Sigmoid colon (tissue), 4 donors: ENCODE data around the gene C16orf87.

Experiments
- CTCF ChIP-seq, 4 experiments: fragments of 450-650 bp in 3 of 4; fragments of 200-600 bp in 1 of 4; IDR thresholded peaks; one replicate each; pipeline ENCODE4 v1.5.1; 2016 to 2019; ENCODE audit warnings: antibody characterized with exemption in 4 of 4, mild to moderate bottlenecking in 3 of 4, moderate library complexity in 2 of 4
- EP300 ChIP-seq, 4 donors: sonication (generic); formaldehyde crosslinking; IDR thresholded peaks; one replicate each; pipeline ENCODE4 v1.6.1; 2017; ENCODE audit warnings: antibody characterized with exemption in 4 of 4
- POLR2A ChIP-seq, 2 donors: fragments of 450-650 bp; IDR thresholded peaks; one replicate each; pipeline ENCODE4 v1.6.1; 2016; ENCODE audit warnings: antibody characterized with exemption in 2 of 2, mild to moderate bottlenecking in 2 of 2, moderate library complexity in 2 of 2
- POLR2AphosphoS5 ChIP-seq, 4 donors: sonication (generic); formaldehyde crosslinking; IDR thresholded peaks; one replicate each; pipeline ENCODE4 v1.6.1; 2017; ENCODE audit warnings: antibody characterized with exemption in 4 of 4

GRCh38 chr16:46854846-46855245, 23.9 kb upstream of the C16orf87 start:
- TF ChIP-seq CTCF (IDR thresholded peaks at IDR 0.05) (no peak), POLR2A (IDR thresholded peaks at IDR 0.05) (no peak), POLR2AphosphoS5 (IDR thresholded peaks at IDR 0.05) (no peak), EP300 (IDR thresholded peaks at IDR 0.05) (no peak)
